ENCODE measurements around the gene C1orf159. TPM values are rescaled to one million over a fixed set of nuclear protein-coding genes. Genes with fewer than 3 reads are reported as not detected.

The C1orf159 gene
- total and polyA plus RNA-seq, 9 of the 15 experiments (the other 6 are each of a cell fraction or from before 2014, with no cell fraction given) = 0.28 to 54.9 (median 10.6) TPM

GRCh38 chr1:1129381-1129821 lies 13.5 kb upstream of the C1orf159 start:
- DNase-seq (ENCODE audit: extremely low read depth in 1 of 4, low spot score in 3 of 4) = no peak
- Histone ChIP-seq H3K27ac (ENCODE audit: extremely low read depth, low read depth, low read length) (no peak overlapping the region), H3K4me2 (ENCODE audit: insufficient read depth, low read length) (no peak overlapping the region), H3K4me1 (replicated peaks in 1 of 2; ENCODE audit: control insufficient read depth in 2 of 2, insufficient read depth in 2 of 2, low read length in 2 of 2) (peaks cover 0 to 67% of the 10 kb centered on the region in 2 experiments; a peak in 2 of 5 replicates), H3K4me3 (no peak overlapping the region), H3K9me3 (replicated peaks; ENCODE audit: control insufficient read depth, insufficient read depth, low read depth, low read length) (no peaks in the 10 kb centered on the region), H3K79me2 (ENCODE audit: control insufficient read depth, insufficient read depth, low read length) (no peaks in the 10 kb centered on the region), H3K27me3 (ENCODE audit: control insufficient read depth in 2 of 2, insufficient read depth in 2 of 2, low read length in 2 of 2) (peaks cover 13 to 41% of the 10 kb centered on the region in 2 experiments; a peak in 4 of 5 replicates), H2AFZ (ENCODE audit: low read depth, low read length) (no peak overlapping the region), H3K36me3 (ENCODE audit: control insufficient read depth, insufficient read depth, low read length) (no peaks in the 10 kb centered on the region), H3K9ac (ENCODE audit: insufficient read depth in 1 of 2, low read depth in 2 of 2, low read length in 2 of 2) (peak overlapping the region in 1 of 2 experiments; percentile 35; a peak in 1 of 4 replicates), H4K20me1 (replicated peaks; ENCODE audit: control insufficient read depth, insufficient read depth, low read length) (no peaks in the 10 kb centered on the region), H3K9me1 (ENCODE audit: control insufficient read depth, insufficient read depth, low read length) (no peaks in the 10 kb centered on the region)
- no peak for ATAC-seq
- BruUV-seq (replicated peaks) = no TSS peak
- no peak for FAIRE-seq
- intact Hi-C loops (cut with micrococcal nuclease) = no loop called here
- ChIA-PET CTCF (ENCODE audit: low intra/inter-chr PET ratio) (no interaction called here), POLR2A (interaction anchor here (0.6 to 1.5 kb wide), 2 partner anchors 9 to 433 kb away, joined by 3 to 4 read pairs; no protein-coding TSS in a partner anchor)
- in situ Hi-C loops (cut with MboI) = no loop called here
- 47% methylated on average over 19 of the region's 19 CpGs for WGBS (ENCODE audit: insufficient coverage, low coverage, missing lambda C conversion rate)
- no peak for TF ChIP-seq LARP7 (IDR thresholded peaks at IDR 0.05)
- TF ChIP-seq, protein P1, sequence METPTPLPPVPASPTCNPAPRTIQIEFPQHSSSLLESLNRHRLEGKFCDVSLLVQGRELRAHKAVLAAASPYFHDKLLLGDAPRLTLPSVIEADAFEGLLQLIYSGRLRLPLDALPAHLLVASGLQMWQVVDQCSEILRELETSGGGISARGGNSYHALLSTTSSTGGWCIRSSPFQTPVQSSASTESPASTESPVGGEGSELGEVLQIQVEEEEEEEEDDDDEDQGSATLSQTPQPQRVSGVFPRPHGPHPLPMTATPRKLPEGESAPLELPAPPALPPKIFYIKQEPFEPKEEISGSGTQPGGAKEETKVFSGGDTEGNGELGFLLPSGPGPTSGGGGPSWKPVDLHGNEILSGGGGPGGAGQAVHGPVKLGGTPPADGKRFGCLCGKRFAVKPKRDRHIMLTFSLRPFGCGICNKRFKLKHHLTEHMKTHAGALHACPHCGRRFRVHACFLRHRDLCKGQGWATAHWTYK (CRISPR knock-in tag; IDR thresholded peaks at IDR 0.05) = peak; percentile 96
- no peak for TF ChIP-seq PRMT5 (CRISPR knock-in tag; IDR thresholded peaks at IDR 0.05)
- TF ChIP-seq, protein P2, sequence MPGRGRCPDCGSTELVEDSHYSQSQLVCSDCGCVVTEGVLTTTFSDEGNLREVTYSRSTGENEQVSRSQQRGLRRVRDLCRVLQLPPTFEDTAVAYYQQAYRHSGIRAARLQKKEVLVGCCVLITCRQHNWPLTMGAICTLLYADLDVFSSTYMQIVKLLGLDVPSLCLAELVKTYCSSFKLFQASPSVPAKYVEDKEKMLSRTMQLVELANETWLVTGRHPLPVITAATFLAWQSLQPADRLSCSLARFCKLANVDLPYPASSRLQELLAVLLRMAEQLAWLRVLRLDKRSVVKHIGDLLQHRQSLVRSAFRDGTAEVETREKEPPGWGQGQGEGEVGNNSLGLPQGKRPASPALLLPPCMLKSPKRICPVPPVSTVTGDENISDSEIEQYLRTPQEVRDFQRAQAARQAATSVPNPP (IDR thresholded peaks at IDR 0.05; ENCODE audit: borderline replicate concordance, insufficient read depth, insufficient read length) = no peak
- TF ChIP-seq ASH1L (IDR thresholded peaks at IDR 0.05; ENCODE audit: borderline replicate concordance, low read depth, partially characterized antibody) = no peak
- TF ChIP-seq, protein P3, sequence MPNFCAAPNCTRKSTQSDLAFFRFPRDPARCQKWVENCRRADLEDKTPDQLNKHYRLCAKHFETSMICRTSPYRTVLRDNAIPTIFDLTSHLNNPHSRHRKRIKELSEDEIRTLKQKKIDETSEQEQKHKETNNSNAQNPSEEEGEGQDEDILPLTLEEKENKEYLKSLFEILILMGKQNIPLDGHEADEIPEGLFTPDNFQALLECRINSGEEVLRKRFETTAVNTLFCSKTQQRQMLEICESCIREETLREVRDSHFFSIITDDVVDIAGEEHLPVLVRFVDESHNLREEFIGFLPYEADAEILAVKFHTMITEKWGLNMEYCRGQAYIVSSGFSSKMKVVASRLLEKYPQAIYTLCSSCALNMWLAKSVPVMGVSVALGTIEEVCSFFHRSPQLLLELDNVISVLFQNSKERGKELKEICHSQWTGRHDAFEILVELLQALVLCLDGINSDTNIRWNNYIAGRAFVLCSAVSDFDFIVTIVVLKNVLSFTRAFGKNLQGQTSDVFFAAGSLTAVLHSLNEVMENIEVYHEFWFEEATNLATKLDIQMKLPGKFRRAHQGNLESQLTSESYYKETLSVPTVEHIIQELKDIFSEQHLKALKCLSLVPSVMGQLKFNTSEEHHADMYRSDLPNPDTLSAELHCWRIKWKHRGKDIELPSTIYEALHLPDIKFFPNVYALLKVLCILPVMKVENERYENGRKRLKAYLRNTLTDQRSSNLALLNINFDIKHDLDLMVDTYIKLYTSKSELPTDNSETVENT (CRISPR knock-in tag; IDR thresholded peaks at IDR 0.05) = peak; percentile 18; the same call in 1 of the 2 replicates
- TF ChIP-seq RBM39 (optimal IDR thresholded peaks at IDR 0.05; ENCODE audit: low read depth, low read length) = no peak
- TF ChIP-seq, protein P4, sequence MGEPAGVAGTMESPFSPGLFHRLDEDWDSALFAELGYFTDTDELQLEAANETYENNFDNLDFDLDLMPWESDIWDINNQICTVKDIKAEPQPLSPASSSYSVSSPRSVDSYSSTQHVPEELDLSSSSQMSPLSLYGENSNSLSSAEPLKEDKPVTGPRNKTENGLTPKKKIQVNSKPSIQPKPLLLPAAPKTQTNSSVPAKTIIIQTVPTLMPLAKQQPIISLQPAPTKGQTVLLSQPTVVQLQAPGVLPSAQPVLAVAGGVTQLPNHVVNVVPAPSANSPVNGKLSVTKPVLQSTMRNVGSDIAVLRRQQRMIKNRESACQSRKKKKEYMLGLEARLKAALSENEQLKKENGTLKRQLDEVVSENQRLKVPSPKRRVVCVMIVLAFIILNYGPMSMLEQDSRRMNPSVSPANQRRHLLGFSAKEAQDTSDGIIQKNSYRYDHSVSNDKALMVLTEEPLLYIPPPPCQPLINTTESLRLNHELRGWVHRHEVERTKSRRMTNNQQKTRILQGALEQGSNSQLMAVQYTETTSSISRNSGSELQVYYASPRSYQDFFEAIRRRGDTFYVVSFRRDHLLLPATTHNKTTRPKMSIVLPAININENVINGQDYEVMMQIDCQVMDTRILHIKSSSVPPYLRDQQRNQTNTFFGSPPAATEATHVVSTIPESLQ (CRISPR knock-in tag; IDR thresholded peaks at IDR 0.05) = no peak
- no peak for TF ChIP-seq CEBPG (CRISPR knock-in tag; IDR thresholded peaks at IDR 0.05)
- no peak for TF ChIP-seq CEBPG (tag; conservative IDR thresholded peaks at IDR 0.05 in 1 of 2, IDR thresholded peaks at IDR 0.05 in 1 of 2)
- no peak for TF ChIP-seq E2F3 (CRISPR knock-in tag; IDR thresholded peaks at IDR 0.05)
- TF ChIP-seq EHMT2 (IDR thresholded peaks at IDR 0.05) = no peak
- TF ChIP-seq ZNF384 (IDR thresholded peaks at IDR 0.05; ENCODE audit: low read depth, low read length) = no peak
- TF ChIP-seq DACH1 (IDR thresholded peaks at IDR 0.05; ENCODE audit: partially characterized antibody) = no peak
